ENCODE results near the gene POLE.

POLE gene

GRCh38 chr12:132689227-132689626, 2.1 kb upstream of the POLE start:
- DNase-seq (ENCODE audit: low read depth) = no peak
- TF ChIP-seq POLR2A (IDR thresholded peaks at IDR 0.05; ENCODE audit: extremely low read depth, insufficient read length) = no peak
- no peak for TF ChIP-seq MAX (IDR thresholded peaks at IDR 0.05; ENCODE audit: low read depth, low read length)
- no peak for TF ChIP-seq MYC (IDR thresholded peaks at IDR 0.05; ENCODE audit: low read depth, low read length)
- no peak for TF ChIP-seq CTCF (IDR thresholded peaks at IDR 0.05; ENCODE audit: low read depth, low read length)
- H3K4me3 ChIP-seq (ENCODE audit: low read depth, low read length) = no peak overlapping the region

GRCh38 chr12:132686825-132687210, 324 bp downstream of the POLE start:
- DNase-seq (ENCODE audit: low read depth) = peak; percentile 67
- TF ChIP-seq POLR2A (IDR thresholded peaks at IDR 0.05; ENCODE audit: extremely low read depth, insufficient read length) = no peak
- TF ChIP-seq MAX (IDR thresholded peaks at IDR 0.05; ENCODE audit: low read depth, low read length) = no peak
- TF ChIP-seq MYC (IDR thresholded peaks at IDR 0.05; ENCODE audit: low read depth, low read length) = no peak
- TF ChIP-seq CTCF (IDR thresholded peaks at IDR 0.05; ENCODE audit: low read depth, low read length) = no peak
- H3K4me3 ChIP-seq (ENCODE audit: low read depth, low read length) = peak overlapping the region; percentile 75

- peak overlapping the region; percentile 75 for H3K4me3 ChIP-seq (ENCODE audit: low read depth, low read length)
- TF ChIP-seq MAX (IDR thresholded peaks at IDR 0.05; ENCODE audit: low read depth, low read length) = no peak
- TF ChIP-seq POLR2A (IDR thresholded peaks at IDR 0.05; ENCODE audit: extremely low read depth, insufficient read length) = no peak
- no peak for TF ChIP-seq MYC (IDR thresholded peaks at IDR 0.05; ENCODE audit: low read depth, low read length)
- no peak for TF ChIP-seq CTCF (IDR thresholded peaks at IDR 0.05; ENCODE audit: low read depth, low read length)
- peak; percentile 31 for DNase-seq (ENCODE audit: low read depth)
These were observed 1.7 kb downstream of the POLE start for GRCh38 chr12:132685400-132685799.

- H3K4me3 ChIP-seq (ENCODE audit: low read depth, low read length) = no peak overlapping the region
- no peak for DNase-seq (ENCODE audit: low read depth)
- TF ChIP-seq MAX (IDR thresholded peaks at IDR 0.05; ENCODE audit: low read depth, low read length) (no peak), POLR2A (IDR thresholded peaks at IDR 0.05; ENCODE audit: extremely low read depth, insufficient read length) (no peak), CTCF (IDR thresholded peaks at IDR 0.05; ENCODE audit: low read depth, low read length) (no peak), MYC (IDR thresholded peaks at IDR 0.05; ENCODE audit: low read depth, low read length) (no peak)
These were observed 9.7 kb downstream of the POLE start for GRCh38 chr12:132677492-132677891.

GRCh38 chr12:132675757-132676432, 11.2 kb downstream of the POLE start:
- H3K4me3 ChIP-seq (ENCODE audit: low read depth, low read length) = no peak overlapping the region
- no peak for DNase-seq (ENCODE audit: low read depth)
- TF ChIP-seq POLR2A (IDR thresholded peaks at IDR 0.05; ENCODE audit: extremely low read depth, insufficient read length) = no peak
- no peak for TF ChIP-seq CTCF (IDR thresholded peaks at IDR 0.05; ENCODE audit: low read depth, low read length)
- TF ChIP-seq MYC (IDR thresholded peaks at IDR 0.05; ENCODE audit: low read depth, low read length) = no peak
- TF ChIP-seq MAX (IDR thresholded peaks at IDR 0.05; ENCODE audit: low read depth, low read length) = no peak
